ENCODE data around the gene NUP214.

NUP214 gene

GRCh38 chr9:131216806-131217205, 91.4 kb downstream of the NUP214 start:
- no peak overlapping the region for H3K4me2 ChIP-seq (ENCODE audit: low read length)
- H2AFZ ChIP-seq (ENCODE audit: low read depth, low read length), result no peak overlapping the region
- no peaks in the 10 kb centered on the region for H3K79me2 ChIP-seq (ENCODE audit: low read length)
- TF ChIP-seq CTCF (IDR thresholded peaks at IDR 0.05; ENCODE audit: low read depth, low read length) (no peak), EZH2phosphoT487 (IDR thresholded peaks at IDR 0.05; ENCODE audit: low read depth) (no peak)
- H3K4me1 ChIP-seq (ENCODE audit: low read length), result no peaks in the 10 kb centered on the region
- H3K36me3 ChIP-seq (replicated peaks; ENCODE audit: low read depth, low read length), result peaks cover 12% of the 10 kb centered on the region
- no peak overlapping the region for H3K9ac ChIP-seq (ENCODE audit: low read length)
- no peaks in the 10 kb centered on the region for H3K9me3 ChIP-seq (ENCODE audit: insufficient read depth, low read length)
- no peak overlapping the region for H3K27ac ChIP-seq (ENCODE audit: low read length)
- no peaks in the 10 kb centered on the region for H3K27me3 ChIP-seq (ENCODE audit: low read depth, low read length)
- H4K20me1 ChIP-seq (ENCODE audit: insufficient read depth, low read length), result 0 out of 2 replicates have a peak, but pooled peaks cover 2% of the 10 kb centered on the region
- H3K4me3 ChIP-seq (ENCODE audit: low read length), result no peak overlapping the region

GRCh38 chr9:131217331-131218031, 92.1 kb downstream of the NUP214 start:
- Histone ChIP-seq H4K20me1 (ENCODE audit: insufficient read depth, low read length) (0 out of 2 replicates have a peak, but pooled peaks cover 2% of the 10 kb centered on the region), H3K36me3 (replicated peaks; ENCODE audit: low read depth, low read length) (peaks cover 12% of the 10 kb centered on the region), H3K27me3 (ENCODE audit: low read depth, low read length) (no peaks in the 10 kb centered on the region), H3K79me2 (ENCODE audit: low read length) (no peaks in the 10 kb centered on the region), H3K4me1 (ENCODE audit: low read length) (no peaks in the 10 kb centered on the region), H3K4me2 (ENCODE audit: low read length) (no peak overlapping the region), H3K9ac (ENCODE audit: low read length) (no peak overlapping the region), H3K27ac (ENCODE audit: low read length) (no peak overlapping the region), H2AFZ (ENCODE audit: low read depth, low read length) (no peak overlapping the region), H3K4me3 (ENCODE audit: low read length) (no peak overlapping the region), H3K9me3 (ENCODE audit: insufficient read depth, low read length) (no peaks in the 10 kb centered on the region)
- TF ChIP-seq CTCF (IDR thresholded peaks at IDR 0.05; ENCODE audit: low read depth, low read length), result no peak
- TF ChIP-seq EZH2phosphoT487 (IDR thresholded peaks at IDR 0.05; ENCODE audit: low read depth), result no peak

- peaks cover 12% of the 10 kb centered on the region for H3K36me3 ChIP-seq (replicated peaks; ENCODE audit: low read depth, low read length)
Measured at GRCh38 chr9:131218370-131218769, 93.0 kb downstream of the NUP214 start.

GRCh38 chr9:131220485-131220884, 95.1 kb downstream of the NUP214 start:
- no peak overlapping the region for H3K27ac ChIP-seq (ENCODE audit: low read length)
- no peaks in the 10 kb centered on the region for H3K9me3 ChIP-seq (ENCODE audit: insufficient read depth, low read length)
- H3K4me2 ChIP-seq (ENCODE audit: low read length), result no peak overlapping the region

More at GRCh38 chr9:131218370-131218769, 93.0 kb downstream of the NUP214 start:
- H3K4me2 ChIP-seq (ENCODE audit: low read length), result no peak overlapping the region
- H3K79me2 ChIP-seq (ENCODE audit: low read length), result no peaks in the 10 kb centered on the region
- H3K9ac ChIP-seq (ENCODE audit: low read length), result no peak overlapping the region
- no peak overlapping the region for H3K4me3 ChIP-seq (ENCODE audit: low read length)
- H3K9me3 ChIP-seq (ENCODE audit: insufficient read depth, low read length), result no peaks in the 10 kb centered on the region
- 0 out of 2 replicates have a peak, but pooled peaks cover 2% of the 10 kb centered on the region for H4K20me1 ChIP-seq (ENCODE audit: insufficient read depth, low read length)
- H3K4me1 ChIP-seq (ENCODE audit: low read length), result no peaks in the 10 kb centered on the region
- no peaks in the 10 kb centered on the region for H3K27me3 ChIP-seq (ENCODE audit: low read depth, low read length)
- no peak overlapping the region for H3K27ac ChIP-seq (ENCODE audit: low read length)
- TF ChIP-seq EZH2phosphoT487 (IDR thresholded peaks at IDR 0.05; ENCODE audit: low read depth) (no peak), CTCF (IDR thresholded peaks at IDR 0.05; ENCODE audit: low read depth, low read length) (no peak)
- H2AFZ ChIP-seq (ENCODE audit: low read depth, low read length), result no peak overlapping the region

More at GRCh38 chr9:131220485-131220884, 95.1 kb downstream of the NUP214 start:
- H3K36me3 ChIP-seq (replicated peaks; ENCODE audit: low read depth, low read length), result peaks cover 13% of the 10 kb centered on the region
- no peaks in the 10 kb centered on the region for H3K4me1 ChIP-seq (ENCODE audit: low read length)
- no peaks in the 10 kb centered on the region for H4K20me1 ChIP-seq (ENCODE audit: insufficient read depth, low read length)
- H3K4me3 ChIP-seq (ENCODE audit: low read length), result no peak overlapping the region
- TF ChIP-seq CTCF (IDR thresholded peaks at IDR 0.05; ENCODE audit: low read depth, low read length) (no peak), EZH2phosphoT487 (IDR thresholded peaks at IDR 0.05; ENCODE audit: low read depth) (no peak)
- no peak overlapping the region for H2AFZ ChIP-seq (ENCODE audit: low read depth, low read length)
- no peaks in the 10 kb centered on the region for H3K79me2 ChIP-seq (ENCODE audit: low read length)
- no peak overlapping the region for H3K9ac ChIP-seq (ENCODE audit: low read length)
- no peaks in the 10 kb centered on the region for H3K27me3 ChIP-seq (ENCODE audit: low read depth, low read length)
